Measurements from ENCODE around the gene IL7R.

Gene IL7R

GRCh38 chr5:35919191-35919590, 62.5 kb downstream of the IL7R start:
- TF ChIP-seq, protein P1, sequence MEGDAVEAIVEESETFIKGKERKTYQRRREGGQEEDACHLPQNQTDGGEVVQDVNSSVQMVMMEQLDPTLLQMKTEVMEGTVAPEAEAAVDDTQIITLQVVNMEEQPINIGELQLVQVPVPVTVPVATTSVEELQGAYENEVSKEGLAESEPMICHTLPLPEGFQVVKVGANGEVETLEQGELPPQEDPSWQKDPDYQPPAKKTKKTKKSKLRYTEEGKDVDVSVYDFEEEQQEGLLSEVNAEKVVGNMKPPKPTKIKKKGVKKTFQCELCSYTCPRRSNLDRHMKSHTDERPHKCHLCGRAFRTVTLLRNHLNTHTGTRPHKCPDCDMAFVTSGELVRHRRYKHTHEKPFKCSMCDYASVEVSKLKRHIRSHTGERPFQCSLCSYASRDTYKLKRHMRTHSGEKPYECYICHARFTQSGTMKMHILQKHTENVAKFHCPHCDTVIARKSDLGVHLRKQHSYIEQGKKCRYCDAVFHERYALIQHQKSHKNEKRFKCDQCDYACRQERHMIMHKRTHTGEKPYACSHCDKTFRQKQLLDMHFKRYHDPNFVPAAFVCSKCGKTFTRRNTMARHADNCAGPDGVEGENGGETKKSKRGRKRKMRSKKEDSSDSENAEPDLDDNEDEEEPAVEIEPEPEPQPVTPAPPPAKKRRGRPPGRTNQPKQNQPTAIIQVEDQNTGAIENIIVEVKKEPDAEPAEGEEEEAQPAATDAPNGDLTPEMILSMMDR (IDR thresholded peaks at IDR 0.05; ENCODE audit: low read length, missing control alignments) = no peak
- H3K4me3 ChIP-seq (replicated peaks; ENCODE audit: low read depth, low read length) = no peak overlapping the region
- DNase-seq (ENCODE audit: low read depth) = peak; percentile 81

GRCh38 chr5:35920890-35921289, 64.2 kb downstream of the IL7R start:
- DNase-seq (ENCODE audit: low read depth) = peak; percentile 4
- no peak overlapping the region for H3K4me3 ChIP-seq (replicated peaks; ENCODE audit: low read depth, low read length)
- TF ChIP-seq, protein P1 (IDR thresholded peaks at IDR 0.05; ENCODE audit: low read length, missing control alignments) = peak; percentile 20

GRCh38 chr5:35921930-35922329, 65.2 kb downstream of the IL7R start:
- no peak for DNase-seq (ENCODE audit: low read depth)

GRCh38 chr5:35922468-35922867, 65.8 kb downstream of the IL7R start:
- H3K4me3 ChIP-seq (replicated peaks; ENCODE audit: low read depth, low read length) = no peak overlapping the region
- TF ChIP-seq, protein P1 (IDR thresholded peaks at IDR 0.05; ENCODE audit: low read length, missing control alignments) = no peak
- DNase-seq (ENCODE audit: low read depth) = no peak

More at GRCh38 chr5:35921930-35922329, 65.2 kb downstream of the IL7R start:
- TF ChIP-seq, protein P1 (IDR thresholded peaks at IDR 0.05; ENCODE audit: low read length, missing control alignments) = no peak
- H3K4me3 ChIP-seq (replicated peaks; ENCODE audit: low read depth, low read length) = no peak overlapping the region

DNA sequence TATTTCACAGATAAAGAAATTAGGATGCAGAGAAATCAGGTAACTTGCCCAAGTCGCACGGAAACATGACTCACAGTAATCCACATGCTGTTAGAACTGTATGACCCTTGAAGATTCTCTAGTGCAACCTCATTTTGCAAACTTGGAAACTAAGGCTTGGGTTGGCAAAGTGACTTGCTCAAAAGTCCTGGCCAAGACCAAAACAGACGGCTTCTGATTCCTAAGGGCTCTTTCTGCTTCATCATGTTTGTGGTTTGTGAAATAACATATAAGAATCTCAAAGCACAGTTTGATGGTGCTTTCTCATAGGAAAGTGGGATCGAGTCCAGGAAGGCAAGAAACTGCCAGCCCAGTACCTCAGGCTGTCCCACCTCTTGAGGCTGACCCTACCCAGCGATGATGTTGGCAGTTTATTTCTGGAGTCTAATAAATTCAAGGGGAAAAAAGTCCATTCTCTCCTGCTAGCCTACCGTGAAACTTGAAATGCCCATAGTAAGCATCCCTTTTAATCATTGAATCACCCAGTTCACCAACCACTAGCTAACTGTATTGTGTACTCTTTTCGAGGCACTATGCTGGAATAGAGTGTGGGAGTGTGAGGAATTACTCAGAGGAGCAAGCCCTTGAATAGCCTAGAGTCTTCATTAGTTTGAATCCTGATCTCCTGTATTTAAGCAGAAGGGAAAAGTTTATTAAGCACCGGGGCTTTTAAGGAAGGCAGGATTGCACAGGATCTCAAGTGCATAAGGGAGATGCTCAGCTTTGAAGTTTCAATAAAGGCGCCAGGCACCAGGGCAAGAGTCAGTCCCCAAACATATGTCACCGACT, 67.6 kb downstream of the IL7R start:
- DNase-seq (ENCODE audit: low read depth) = peak; percentile 28
- no peak overlapping the region for H3K4me3 ChIP-seq (replicated peaks; ENCODE audit: low read depth, low read length)
- TF ChIP-seq, protein P1 (IDR thresholded peaks at IDR 0.05; ENCODE audit: low read length, missing control alignments) = no peak

- peak; percentile 52 for DNase-seq (ENCODE audit: low read depth)
- TF ChIP-seq, protein P1 (IDR thresholded peaks at IDR 0.05; ENCODE audit: low read length, missing control alignments) = peak; percentile 56
- no peak overlapping the region for H3K4me3 ChIP-seq (replicated peaks; ENCODE audit: low read depth, low read length)
These were observed 68.4 kb downstream of the IL7R start for GRCh38 chr5:35924950-35925722.

Data from fibroblast of pulmonary artery (primary cell).